HepG2 (cell line): ENCODE results near the gene ZBTB20. TPM values are rescaled to one million over a fixed set of nuclear protein-coding genes. Genes with fewer than 3 reads are reported as not detected.

ENCODE experiments used
- ATAC-seq: fragments of 200-7000 bp; cut with Tn5 transposase; 3 replicates; pipeline ENCODE4 v1.9.1; 2020; ENCODE audit warnings: mild to moderate bottlenecking, moderate library complexity
- BruUV-seq: library from RNA; stranded (reverse); fragments of 400-500 nt; replicated peaks from 2 replicates; lab custom pipeline; 2021; lab: Mats Ljungman, UMichigan
- CTCF ChIA-PET: fragments of 300-600 bp; formaldehyde crosslinking; extraction: SDS; loops from one replicate; lab custom pipeline; 2021; ENCODE audit warnings: low total read pairs, inconsistent platforms, low intra/inter-chr PET ratio; lab: Yijun Ruan, JAX
- POLR2A ChIA-PET: fragments of 350-600 bp; sonication (Branson Sonifier 250); formaldehyde crosslinking; loops from one replicate; lab custom pipeline; 2020; ENCODE audit warnings: antibody characterized with exemption, inconsistent platforms; lab: Yijun Ruan, JAX
- DNase-seq: peaks from one replicate; pipeline ENCODE4 v3.0.0-alpha.2; 2015; ENCODE audit warnings: low spot score
- FAIRE-seq: peaks from 3 replicates; lab custom pipeline; 2011; peaks lifted over from hg19 to GRCh38; lab: Jason Lieb, UNC
- H2AFZ ChIP-seq: one replicate; pipeline ENCODE4 v1.6.1; 2011; ENCODE audit warnings: low read length, inconsistent platforms
- H3K27ac ChIP-seq: fragments of 300-600 bp; 3 replicates; pipeline ENCODE4 v1.8.0; 2011; ENCODE audit warnings: mixed run types, mild to moderate bottlenecking, mixed read lengths, low read length, inconsistent platforms; ENCODE audit not compliant: insufficient read depth; ENCODE audit errors: extremely low read length
- H3K27me3 ChIP-seq, 2 experiments: fragments of 200-600 bp in 1 of 2; 2 replicates in 1 of 2; 3 replicates in 1 of 2; pipeline versions ENCODE4 v1.6.0 to v1.8.0; 2011; ENCODE audit warnings: low read length in 2 of 2, mild to moderate bottlenecking in 2 of 2, moderate library complexity in 2 of 2, inconsistent platforms in 1 of 2; ENCODE audit not compliant: insufficient read depth in 2 of 2, control insufficient read depth in 1 of 2
- H3K36me3 ChIP-seq, 2 experiments: fragments of 200-600 bp in 1 of 2; replicated peaks in 1 of 2; 2 replicates in 1 of 2; 3 replicates in 1 of 2; pipeline versions ENCODE4 v1.5.1 to v1.8.0; 2011; ENCODE audit warnings: low read length in 2 of 2, inconsistent platforms in 1 of 2; ENCODE audit not compliant: insufficient read depth in 2 of 2, control insufficient read depth in 1 of 2
- H3K4me1 ChIP-seq: 2 replicates; pipeline ENCODE4 v1.5.1; 2012; ENCODE audit warnings: low read length, inconsistent platforms; ENCODE audit not compliant: insufficient read depth
- H3K4me2 ChIP-seq: 2 replicates; pipeline ENCODE4 v1.6.0; 2011; ENCODE audit warnings: low read depth, low read length, inconsistent platforms
- H3K4me3 ChIP-seq, 3 experiments: fragments of 200-600 bp in 1 of 3; sonication (generic), shearing (Covaris generic) in 1 of 3; replicated peaks in 1 of 3; 2 replicates each; pipeline ENCODE4 v1.5.1; 2011 to 2016; ENCODE audit warnings: low read length in 3 of 3, inconsistent platforms in 2 of 3, low read depth in 2 of 3, mild to moderate bottlenecking in 2 of 3, control low read depth in 1 of 3, mixed read lengths in 1 of 3; ENCODE audit not compliant: insufficient read depth in 1 of 3
- H3K79me2 ChIP-seq: one replicate; pipeline ENCODE4 v1.6.1; 2011; ENCODE audit warnings: low read length, inconsistent platforms; ENCODE audit not compliant: insufficient read depth
- H3K9ac ChIP-seq: 2 replicates; pipeline ENCODE4 v1.6.0; 2011; ENCODE audit warnings: mild to moderate bottlenecking, low read depth, low read length, inconsistent platforms; ENCODE audit not compliant: insufficient read depth
- H3K9me3 ChIP-seq: 2 replicates; pipeline ENCODE4 v1.5.1; 2012; ENCODE audit warnings: mild to moderate bottlenecking, low read length
- H4K20me1 ChIP-seq: 2 replicates; pipeline ENCODE4 v1.6.0; 2011; ENCODE audit warnings: inconsistent platforms, mild to moderate bottlenecking, low read length, moderate library complexity; ENCODE audit not compliant: insufficient read depth
- KDM1A ChIP-seq: IDR thresholded peaks from 2 replicates; pipeline ENCODE4 v1.6.1; 2016; ENCODE audit warnings: missing compliant biosample characterization
- NKX3-1 ChIP-seq: sonication (generic); formaldehyde crosslinking; IDR thresholded peaks from 2 replicates; pipeline ENCODE4 v1.5.0; 2020; ENCODE audit warnings: missing genetic modification reagents
- RCOR2 ChIP-seq: IDR thresholded peaks from 2 replicates; pipeline ENCODE4 v1.6.1; 2016; ENCODE audit warnings: missing biosample characterization, missing genetic modification reagents
- SIX4 ChIP-seq: sonication (generic); formaldehyde crosslinking; IDR thresholded peaks from 2 replicates; pipeline ENCODE4 v1.4.0; 2020; ENCODE audit warnings: missing genetic modification reagents
- SP5 ChIP-seq: IDR thresholded peaks from 2 replicates; pipeline ENCODE4 v1.6.1; 2016; ENCODE audit warnings: low read depth, borderline replicate concordance
- ZEB1 ChIP-seq: IDR thresholded peaks from 2 replicates; pipeline ENCODE4 v1.6.1; 2012; ENCODE audit warnings: mild to moderate bottlenecking, low read depth, inconsistent platforms; ENCODE audit not compliant: insufficient replicate concordance
- ZNF232 ChIP-seq: sonication (generic); formaldehyde crosslinking; IDR thresholded peaks from 2 replicates; pipeline ENCODE4 v1.4.0; 2020; ENCODE audit warnings: missing genetic modification reagents, borderline replicate concordance
- ZNF263 ChIP-seq: sonication (generic); formaldehyde crosslinking; IDR thresholded peaks from 2 replicates; pipeline ENCODE4 v1.4.0; 2020; ENCODE audit warnings: missing genetic modification reagents
- ZNF382 ChIP-seq: sonication (generic); formaldehyde crosslinking; IDR thresholded peaks from 2 replicates; pipeline ENCODE4 v1.5.0; 2020; ENCODE audit warnings: missing genetic modification reagents, mild to moderate bottlenecking, borderline replicate concordance
- ZNF441 ChIP-seq: sonication (generic); formaldehyde crosslinking; IDR thresholded peaks from 2 replicates; pipeline ENCODE4 v1.7.0; 2021; ENCODE audit warnings: missing genetic modification reagents, borderline replicate concordance
- ZNF678 ChIP-seq: sonication (generic); formaldehyde crosslinking; IDR thresholded peaks from 2 replicates; pipeline ENCODE4 v1.4.0; 2020; ENCODE audit warnings: mild to moderate bottlenecking, missing genetic modification reagents
- ZNF747 ChIP-seq: sonication (generic); formaldehyde crosslinking; IDR thresholded peaks from 2 replicates; pipeline ENCODE4 v1.8.1; 2023; ENCODE audit warnings: missing genetic modification reagents, mild to moderate bottlenecking, borderline replicate concordance
- ZNF770 ChIP-seq: sonication (generic); formaldehyde crosslinking; IDR thresholded peaks from 2 replicates; pipeline ENCODE4 v1.5.0; 2020; ENCODE audit warnings: mild to moderate bottlenecking, missing genetic modification reagents
- WGBS: methylation state at CpG from one replicate; pipeline ENCODE4 v1.1.6; 2017; ENCODE audit warnings: low lambda C conversion rate; 5-methylcytosine and 5-hydroxymethylcytosine counted together
- in situ Hi-C: cut with HindIII; loops from 2 replicates; pipeline ENCODE4 v1.10.0; 2017; ENCODE audit warnings: low pct_unique_long_range_greater_than_20kb; ENCODE audit not compliant: extremely low pct_ligation_motif_present
- intact Hi-C: fragments of 100-400 bp; cut with micrococcal nuclease; formaldehyde crosslinking; loops from one replicate; pipeline ENCODE4 v1.10.0; 2022; ENCODE audit not compliant: unreplicated experiment
- polyA plus RNA-seq, 8 experiments: library from polyadenylated mRNA; depleted of rRNA in 3 of 8; stranded (reverse) in 7 of 8; unstranded in 1 of 8; fragments of >200 nt; fragmentation: Illumina TruSeq in 4 of 8; extraction: Trizol in 4 of 8; gene quantifications; 2 replicates each; pipeline versions ENCODE4 v1.2.1 to v1.2.3, GENCODE V29; 2011 to 2016; ENCODE audit warnings: low read depth in 4 of 8, missing spikeins in 1 of 8, mixed read lengths in 1 of 8; ENCODE audit not compliant: insufficient read depth in 1 of 8
- total RNA-seq, 5 experiments: library from RNA; depleted of rRNA; stranded (reverse); fragments of >200 nt; fragmentation: Illumina TruSeq; extraction: Trizol; gene quantifications; 2 replicates each; pipeline ENCODE4 v1.2.3, GENCODE V29; 2016; ENCODE audit warnings: low read depth in 1 of 5
- TF ChIP-seq, protein P1 (sequence below): IDR thresholded peaks from 2 replicates; pipeline ENCODE4 v1.4.0; 2020; ENCODE audit warnings: mild to moderate bottlenecking, missing genetic modification reagents
- TF ChIP-seq, protein P2 (sequence below): sonication (generic); formaldehyde crosslinking; IDR thresholded peaks from 2 replicates; pipeline ENCODE4 v1.5.0; 2020; ENCODE audit warnings: missing genetic modification reagents

ZBTB20 gene
- total and polyA plus RNA-seq, 2 of the 13 experiments (the other 11 are each of a cell fraction or from before 2014, with no cell fraction given): 1.9 to 8.8 TPM

DNA sequence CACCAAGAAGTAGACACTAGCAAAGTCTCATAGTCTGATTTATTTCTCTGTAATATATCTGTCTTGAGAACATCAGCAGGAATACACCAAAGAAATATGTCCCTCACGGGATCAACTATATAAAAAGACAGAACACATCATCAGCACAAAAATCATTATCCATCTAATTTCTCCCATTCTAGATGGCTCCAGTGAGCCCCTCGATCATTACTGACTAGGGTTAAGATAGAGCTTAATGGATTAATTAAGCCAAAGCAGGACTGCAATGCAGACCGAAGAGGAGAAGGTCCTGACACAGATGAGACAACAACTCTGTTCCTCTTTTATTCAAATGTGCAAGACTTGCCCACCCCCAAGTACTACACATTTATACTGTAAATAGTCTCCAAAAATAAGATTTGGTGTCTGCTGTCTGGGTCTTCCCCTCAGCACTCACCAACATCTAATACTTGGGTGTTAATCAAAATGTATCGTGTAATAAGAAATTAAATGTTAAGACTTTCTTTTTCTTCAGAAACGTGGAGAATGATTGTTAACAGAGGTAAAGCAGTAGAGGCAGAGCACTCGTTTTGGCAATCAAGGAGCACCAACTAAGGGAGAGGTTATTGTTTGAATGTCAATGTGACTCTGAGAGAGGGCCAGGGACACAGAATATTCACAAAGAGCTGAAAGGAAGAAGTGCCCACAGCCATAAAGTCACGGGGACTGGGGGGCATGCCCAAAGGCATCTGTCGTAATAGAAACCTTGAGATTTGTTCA lies 719.6 kb downstream of the ZBTB20 start (continued):
- TF ChIP-seq NKX3-1 (CRISPR knock-in tag) (no peak), ZNF441 (CRISPR knock-in tag) (no peak)

DNA sequence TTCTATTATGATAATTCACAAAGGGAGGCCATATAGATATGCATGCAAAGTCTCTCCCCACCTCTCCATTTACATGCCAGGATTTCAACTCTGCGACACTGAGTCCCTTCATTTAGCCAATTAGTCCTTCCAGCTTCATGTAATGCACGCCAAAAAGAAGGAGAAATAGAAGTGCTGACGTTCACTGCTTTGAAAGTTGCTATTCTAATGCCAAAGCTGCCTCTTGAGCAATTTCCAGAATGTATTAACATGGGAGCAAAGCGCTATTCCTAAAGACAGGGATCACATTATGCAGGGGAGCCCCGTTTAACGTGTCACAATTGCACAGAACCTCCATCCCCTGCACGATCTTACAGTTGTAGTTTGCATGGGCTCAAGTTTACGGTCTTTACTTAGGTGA lies 722.8 kb downstream of the ZBTB20 start:
- Histone ChIP-seq H3K79me2 (no peaks in the 10 kb centered on the region), H4K20me1 (no peaks in the 10 kb centered on the region), H3K36me3 (no peaks in the 10 kb centered on the region), H3K4me2 (no peak overlapping the region), H2AFZ (no peak overlapping the region), H3K27ac (no peak overlapping the region), H3K4me3 (no peak overlapping the region), H3K27me3 (no peaks in the 10 kb centered on the region), H3K9me3 (no peaks in the 10 kb centered on the region), H3K4me1 (no peaks in the 10 kb centered on the region), H3K9ac (no peak overlapping the region)
- ATAC-seq: no peak
- no peak for DNase-seq
- intact Hi-C loops: no loop called here
- in situ Hi-C loops: no loop called here
- no peak for FAIRE-seq
- CTCF ChIA-PET: no interaction called here
- POLR2A ChIA-PET: no interaction called here
- 82% methylated on average over 8 of the region's 8 CpGs for WGBS
- BruUV-seq: no TSS peak
- no peak for TF ChIP-seq ZNF770 (CRISPR knock-in tag)
- no peak for TF ChIP-seq ZNF263 (CRISPR knock-in tag)
- TF ChIP-seq, protein P1, sequence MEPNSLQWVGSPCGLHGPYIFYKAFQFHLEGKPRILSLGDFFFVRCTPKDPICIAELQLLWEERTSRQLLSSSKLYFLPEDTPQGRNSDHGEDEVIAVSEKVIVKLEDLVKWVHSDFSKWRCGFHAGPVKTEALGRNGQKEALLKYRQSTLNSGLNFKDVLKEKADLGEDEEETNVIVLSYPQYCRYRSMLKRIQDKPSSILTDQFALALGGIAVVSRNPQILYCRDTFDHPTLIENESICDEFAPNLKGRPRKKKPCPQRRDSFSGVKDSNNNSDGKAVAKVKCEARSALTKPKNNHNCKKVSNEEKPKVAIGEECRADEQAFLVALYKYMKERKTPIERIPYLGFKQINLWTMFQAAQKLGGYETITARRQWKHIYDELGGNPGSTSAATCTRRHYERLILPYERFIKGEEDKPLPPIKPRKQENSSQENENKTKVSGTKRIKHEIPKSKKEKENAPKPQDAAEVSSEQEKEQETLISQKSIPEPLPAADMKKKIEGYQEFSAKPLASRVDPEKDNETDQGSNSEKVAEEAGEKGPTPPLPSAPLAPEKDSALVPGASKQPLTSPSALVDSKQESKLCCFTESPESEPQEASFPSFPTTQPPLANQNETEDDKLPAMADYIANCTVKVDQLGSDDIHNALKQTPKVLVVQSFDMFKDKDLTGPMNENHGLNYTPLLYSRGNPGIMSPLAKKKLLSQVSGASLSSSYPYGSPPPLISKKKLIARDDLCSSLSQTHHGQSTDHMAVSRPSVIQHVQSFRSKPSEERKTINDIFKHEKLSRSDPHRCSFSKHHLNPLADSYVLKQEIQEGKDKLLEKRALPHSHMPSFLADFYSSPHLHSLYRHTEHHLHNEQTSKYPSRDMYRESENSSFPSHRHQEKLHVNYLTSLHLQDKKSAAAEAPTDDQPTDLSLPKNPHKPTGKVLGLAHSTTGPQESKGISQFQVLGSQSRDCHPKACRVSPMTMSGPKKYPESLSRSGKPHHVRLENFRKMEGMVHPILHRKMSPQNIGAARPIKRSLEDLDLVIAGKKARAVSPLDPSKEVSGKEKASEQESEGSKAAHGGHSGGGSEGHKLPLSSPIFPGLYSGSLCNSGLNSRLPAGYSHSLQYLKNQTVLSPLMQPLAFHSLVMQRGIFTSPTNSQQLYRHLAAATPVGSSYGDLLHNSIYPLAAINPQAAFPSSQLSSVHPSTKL (CRISPR knock-in tag): no peak
- no peak for TF ChIP-seq ZNF382 (CRISPR knock-in tag)
- TF ChIP-seq ZEB1: no peak
- TF ChIP-seq ZNF232 (CRISPR knock-in tag): no peak
- no peak for TF ChIP-seq KDM1A (CRISPR knock-in tag)
- no peak for TF ChIP-seq ZNF678 (CRISPR knock-in tag)
- TF ChIP-seq, protein P2, sequence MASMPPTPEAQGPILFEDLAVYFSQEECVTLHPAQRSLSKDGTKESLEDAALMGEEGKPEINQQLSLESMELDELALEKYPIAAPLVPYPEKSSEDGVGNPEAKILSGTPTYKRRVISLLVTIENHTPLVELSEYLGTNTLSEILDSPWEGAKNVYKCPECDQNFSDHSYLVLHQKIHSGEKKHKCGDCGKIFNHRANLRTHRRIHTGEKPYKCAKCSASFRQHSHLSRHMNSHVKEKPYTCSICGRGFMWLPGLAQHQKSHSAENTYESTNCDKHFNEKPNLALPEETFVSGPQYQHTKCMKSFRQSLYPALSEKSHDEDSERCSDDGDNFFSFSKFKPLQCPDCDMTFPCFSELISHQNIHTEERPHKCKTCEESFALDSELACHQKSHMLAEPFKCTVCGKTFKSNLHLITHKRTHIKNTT (CRISPR knock-in tag): no peak
- no peak for TF ChIP-seq RCOR2 (CRISPR knock-in tag)
- no peak for TF ChIP-seq ZNF747 (CRISPR knock-in tag)
- no peak for TF ChIP-seq SIX4 (CRISPR knock-in tag)
- TF ChIP-seq SP5 (CRISPR knock-in tag): no peak
